OCI-LY7 (cell line): Measurements from ENCODE around the gene MUC22. TPM values are rescaled to one million over a fixed set of nuclear protein-coding genes. Genes with fewer than 3 reads are reported as not detected.
"Not testable (repeated sequence)": the region's sequence is repeated elsewhere in the genome, so short reads cannot be mapped to it uniquely, and the experiment has no call there.

Source experiments
- BruUV-seq: library from RNA; stranded (reverse); fragments of 400-500 nt; replicated peaks from 2 replicates; lab custom pipeline; 2021; lab: Mats Ljungman, UMichigan
- CTCF ChIA-PET: fragments of 300-600 bp; sonication (Branson Sonifier 250); formaldehyde crosslinking; loops from one replicate; lab custom pipeline; 2022; ENCODE audit warnings: antibody characterized with exemption; ENCODE audit not compliant: unreplicated experiment; lab: Charles Lee
- POLR2A ChIA-PET: fragments of 300-600 bp; sonication (Branson Sonifier 250); formaldehyde crosslinking; loops from one replicate; lab custom pipeline; 2022; ENCODE audit warnings: antibody characterized with exemption; lab: Charles Lee
- DNase-seq: peaks from one replicate; pipeline ENCODE4 v3.0.0-alpha.2; 2015; ENCODE audit warnings: low spot score
- H2AFZ ChIP-seq: fragments of 200-600 bp; sonication (generic), shearing (Covaris generic); 2 replicates; pipeline ENCODE4 v1.6.1; 2014; ENCODE audit warnings: mild to moderate bottlenecking, antibody characterized with exemption, low read length, moderate library complexity
- H3K27ac ChIP-seq: fragments of 200-600 bp; sonication (generic); 2 replicates; pipeline ENCODE4 v1.5.1; 2014; ENCODE audit warnings: mixed run types, low read depth, mild to moderate bottlenecking, moderate library complexity, low read length, inconsistent platforms; ENCODE audit not compliant: poor library complexity, severe bottlenecking
- H3K36me3 ChIP-seq: fragments of 200-600 bp; sonication (generic); 2 replicates; pipeline ENCODE4 v1.6.1; 2014; ENCODE audit warnings: mild to moderate bottlenecking, antibody characterized with exemption, low read length, moderate library complexity, mixed read lengths; ENCODE audit not compliant: insufficient read depth
- H3K4me1 ChIP-seq: fragments of 200-600 bp; sonication (generic); 2 replicates; pipeline ENCODE4 v1.5.1; 2014; ENCODE audit warnings: mild to moderate bottlenecking, low read length; ENCODE audit not compliant: insufficient read depth, poor library complexity, severe bottlenecking
- H3K4me2 ChIP-seq: fragments of 200-600 bp; sonication (generic); 2 replicates; pipeline ENCODE4 v1.6.1; 2014; ENCODE audit warnings: mild to moderate bottlenecking, low read length
- H3K4me3 ChIP-seq: fragments of 200-600 bp; sonication (generic); 2 replicates; pipeline ENCODE4 v1.5.1; 2014; ENCODE audit warnings: mild to moderate bottlenecking, low read depth, low read length; ENCODE audit not compliant: poor library complexity, severe bottlenecking
- H3K79me2 ChIP-seq: fragments of 200-600 bp; sonication (generic); 2 replicates; pipeline ENCODE4 v1.6.1; 2016; ENCODE audit warnings: low read depth, mild to moderate bottlenecking, low read length, moderate library complexity, mixed read lengths; ENCODE audit not compliant: insufficient read depth
- H3K9me2 ChIP-seq: fragments of 200-600 bp; sonication (generic); 2 replicates; pipeline ENCODE4 v1.6.1; 2016; ENCODE audit warnings: mild to moderate bottlenecking, low read length, mixed read lengths; ENCODE audit not compliant: insufficient read depth
- H3K9me3 ChIP-seq: fragments of 200-600 bp; sonication (generic); 2 replicates; pipeline ENCODE4 v1.6.1; 2014; ENCODE audit warnings: mild to moderate bottlenecking, mixed run types, low read length, mixed read lengths
- H4K20me1 ChIP-seq: fragments of 200-600 bp; sonication (generic); 2 replicates; pipeline ENCODE4 v1.6.1; 2014; ENCODE audit warnings: mild to moderate bottlenecking, antibody characterized with exemption, low read length, moderate library complexity, mixed read lengths; ENCODE audit not compliant: insufficient read depth
- EZH2phosphoT487 ChIP-seq: fragments of 200-600 bp; sonication (generic); IDR thresholded peaks from 2 replicates; pipeline ENCODE4 v1.6.1; 2018; ENCODE audit warnings: low read depth, borderline replicate concordance, mild to moderate bottlenecking, mixed run types, antibody characterized with exemption, low read length, moderate library complexity, mixed read lengths
- intact Hi-C: fragments of 100-400 bp; cut with micrococcal nuclease; formaldehyde crosslinking; loops from one replicate; pipeline ENCODE4 v1.10.0; 2022; ENCODE audit not compliant: unreplicated experiment
- total RNA-seq, 2 experiments: library from RNA; depleted of rRNA in 1 of 2; stranded (reverse); fragments of >200 nt in 1 of 2; shearing (Covaris generic) in 1 of 2; gene quantifications; 2 replicates each; pipeline ENCODE4 v1.2.3, GENCODE V29; 2014 to 2022
- TF ChIP-seq, protein P1 (sequence below): fragments of 200-600 bp; sonication (generic); conservative IDR thresholded peaks from 2 replicates; pipeline ENCODE4 v1.5.1; 2014; ENCODE audit warnings: mild to moderate bottlenecking, antibody characterized with exemption, low read length, moderate library complexity, mixed read lengths

The MUC22 gene
- total RNA-seq, 2 experiments from 2014 or later, result not detected

DNA sequence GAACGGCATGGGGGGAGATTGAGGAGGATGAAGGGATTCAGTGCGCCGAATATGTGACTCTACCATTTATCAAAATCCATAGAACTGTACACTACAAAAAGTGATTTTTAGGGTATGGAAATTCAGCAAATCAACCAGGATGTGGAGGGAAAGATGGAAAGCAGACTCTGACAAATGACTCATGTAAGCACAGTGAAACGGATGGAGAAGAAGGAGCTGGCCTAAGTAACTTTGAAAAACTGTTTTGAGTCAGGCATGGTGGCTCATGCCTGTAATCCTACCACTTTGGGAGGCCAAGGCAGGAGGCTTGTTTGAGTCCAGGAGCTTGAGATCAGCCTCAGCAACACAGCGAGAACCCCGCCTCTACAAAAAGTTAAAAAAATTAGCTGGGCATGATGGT, 39.2 kb downstream of the MUC22 start:
- Histone ChIP-seq H4K20me1 (no peaks in the 10 kb centered on the region), H3K4me3 (no peak overlapping the region), H3K27ac (no peak overlapping the region), H3K9me2 (no peaks in the 10 kb centered on the region), H3K79me2 (no peaks in the 10 kb centered on the region), H2AFZ (no peak overlapping the region), H3K9me3 (no peaks in the 10 kb centered on the region), H3K4me2 (no peak overlapping the region), H3K4me1 (no peaks in the 10 kb centered on the region), H3K36me3 (no peaks in the 10 kb centered on the region)
- intact Hi-C loops, result no loop called here
- no peak for DNase-seq
- TF ChIP-seq EZH2phosphoT487, result no peak
- TF ChIP-seq, protein P1, sequence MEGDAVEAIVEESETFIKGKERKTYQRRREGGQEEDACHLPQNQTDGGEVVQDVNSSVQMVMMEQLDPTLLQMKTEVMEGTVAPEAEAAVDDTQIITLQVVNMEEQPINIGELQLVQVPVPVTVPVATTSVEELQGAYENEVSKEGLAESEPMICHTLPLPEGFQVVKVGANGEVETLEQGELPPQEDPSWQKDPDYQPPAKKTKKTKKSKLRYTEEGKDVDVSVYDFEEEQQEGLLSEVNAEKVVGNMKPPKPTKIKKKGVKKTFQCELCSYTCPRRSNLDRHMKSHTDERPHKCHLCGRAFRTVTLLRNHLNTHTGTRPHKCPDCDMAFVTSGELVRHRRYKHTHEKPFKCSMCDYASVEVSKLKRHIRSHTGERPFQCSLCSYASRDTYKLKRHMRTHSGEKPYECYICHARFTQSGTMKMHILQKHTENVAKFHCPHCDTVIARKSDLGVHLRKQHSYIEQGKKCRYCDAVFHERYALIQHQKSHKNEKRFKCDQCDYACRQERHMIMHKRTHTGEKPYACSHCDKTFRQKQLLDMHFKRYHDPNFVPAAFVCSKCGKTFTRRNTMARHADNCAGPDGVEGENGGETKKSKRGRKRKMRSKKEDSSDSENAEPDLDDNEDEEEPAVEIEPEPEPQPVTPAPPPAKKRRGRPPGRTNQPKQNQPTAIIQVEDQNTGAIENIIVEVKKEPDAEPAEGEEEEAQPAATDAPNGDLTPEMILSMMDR, result no peak
- POLR2A ChIA-PET, result no interaction called here
- CTCF ChIA-PET, result no interaction called here
- BruUV-seq, result no TSS peak

DNA sequence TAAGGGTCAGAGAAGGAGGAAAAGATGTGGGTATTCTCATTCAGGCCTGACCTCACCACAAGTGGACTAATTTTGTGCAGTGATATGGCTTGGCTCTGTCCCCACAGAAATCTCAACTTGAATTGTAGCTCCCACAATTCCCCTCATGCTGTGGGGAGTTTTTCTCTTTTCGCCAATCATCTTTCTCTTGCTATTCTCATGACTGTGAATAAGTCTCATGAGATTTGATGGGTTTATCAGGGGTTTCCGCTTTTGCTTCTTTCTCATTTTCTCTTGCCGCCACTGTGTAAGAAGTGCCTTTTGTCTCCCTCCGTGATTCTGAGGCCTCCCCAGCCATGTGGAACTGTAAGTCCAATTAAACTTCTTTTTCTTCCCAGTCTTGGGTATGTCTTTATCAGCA, 42.9 kb downstream of the MUC22 start:
- DNase-seq, H3K9me3 ChIP-seq, H3K79me2 ChIP-seq, H2AFZ ChIP-seq, BruUV-seq, CTCF ChIA-PET, intact Hi-C loops, H4K20me1 ChIP-seq, H3K4me1 ChIP-seq, POLR2A ChIA-PET, H3K4me3 ChIP-seq, H3K9me2 ChIP-seq, H3K36me3 ChIP-seq, H3K4me2 ChIP-seq, H3K27ac ChIP-seq: not testable (repeated sequence)

DNA sequence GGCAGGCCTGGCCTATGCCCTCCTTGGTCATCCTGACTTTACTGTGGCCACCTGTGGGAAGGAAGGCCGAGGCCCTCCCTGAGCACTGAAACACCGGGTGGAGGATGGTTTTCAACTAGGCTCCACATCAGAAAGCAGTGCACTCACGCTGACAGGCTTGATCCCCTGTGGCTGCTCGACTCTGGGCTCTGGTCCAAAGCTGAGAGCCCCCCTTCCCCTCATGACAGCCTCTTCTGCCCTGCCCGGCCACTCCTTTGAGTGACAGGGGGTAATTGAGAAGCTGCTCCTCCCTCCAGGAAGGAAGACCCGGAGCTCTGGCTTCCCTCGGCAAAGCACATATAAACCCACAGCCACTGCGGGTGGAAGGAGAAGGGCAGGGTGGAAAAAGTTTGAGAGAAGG, 43.6 kb downstream of the MUC22 start:
- Histone ChIP-seq H3K27ac (no peak overlapping the region), H3K9me3 (no peaks in the 10 kb centered on the region), H2AFZ (no peak overlapping the region), H3K9me2 (no peaks in the 10 kb centered on the region), H3K4me3 (no peak overlapping the region), H3K4me2 (no peak overlapping the region), H4K20me1 (no peaks in the 10 kb centered on the region), H3K36me3 (no peaks in the 10 kb centered on the region), H3K4me1 (no peaks in the 10 kb centered on the region), H3K79me2 (no peaks in the 10 kb centered on the region)
- intact Hi-C loops, result no loop called here
- no peak for DNase-seq
- TF ChIP-seq, protein P1, result no peak
- TF ChIP-seq EZH2phosphoT487, result no peak
- ChIA-PET POLR2A (no interaction called here), CTCF (no interaction called here)
- BruUV-seq, result no TSS peak
